Vagina (tissue), 2 donors: ENCODE measurements around the gene MCCC2. TPM values are rescaled to one million over a fixed set of nuclear protein-coding genes. Genes with fewer than 3 reads are reported as not detected.
"Not testable (repeated sequence)": the region's sequence is repeated elsewhere in the genome, so short reads cannot be mapped to it uniquely, and the experiment has no call there.

Experiments
- DNase-seq, 2 donors: peaks; one replicate each; pipeline ENCODE4 v3.0.0-alpha.2; 2017; ENCODE audit errors: extremely low spot score in 2 of 2
- H3K27ac ChIP-seq: fragments of 200-600 bp; sonication (generic); one replicate; pipeline ENCODE4 v1.5.1; 2019
- H3K27me3 ChIP-seq: fragments of 200-600 bp; sonication (generic); one replicate; pipeline ENCODE4 v1.5.1; 2019
- H3K36me3 ChIP-seq, 2 donors: fragments of 200-600 bp; sonication (generic); one replicate each; pipeline ENCODE4 v1.5.1; 2017 to 2019
- H3K4me1 ChIP-seq: fragments of 200-600 bp; sonication (generic); one replicate; pipeline ENCODE4 v1.5.1; 2019
- H3K4me3 ChIP-seq, 2 donors: fragments of 200-600 bp; sonication (generic); 1 replicate in 1 of 2; 2 replicates in 1 of 2; pipeline ENCODE4 v1.5.1; 2016 to 2019
- H3K9me3 ChIP-seq: fragments of 200-600 bp; sonication (generic); one replicate; pipeline ENCODE4 v1.5.1; 2019
- POLR2A ChIP-seq, 2 donors: fragments of 450-650 bp; IDR thresholded peaks; one replicate each; pipeline ENCODE4 v1.6.1; 2017; ENCODE audit warnings: antibody characterized with exemption in 2 of 2, mild to moderate bottlenecking in 2 of 2, moderate library complexity in 2 of 2
- POLR2AphosphoS5 ChIP-seq, 2 donors: sonication (generic); formaldehyde crosslinking; IDR thresholded peaks; one replicate each; pipeline ENCODE4 v1.9.0; 2017; ENCODE audit warnings: antibody characterized with exemption in 2 of 2, mild to moderate bottlenecking in 2 of 2, low read depth in 1 of 2; ENCODE audit not compliant: insufficient read depth in 1 of 2
- intact Hi-C: fragments of 100-400 bp; cut with DNase I; formaldehyde crosslinking; loops from one replicate; pipeline ENCODE4 v1.15.1; 2023
- total RNA-seq: library from RNA; depleted of rRNA; stranded (reverse); fragments of >200 nt; gene quantifications from one replicate; pipeline ENCODE4 v1.2.3, GENCODE V29; 2016
- TF ChIP-seq, protein P1 (sequence below), 3 experiments: fragments of 450-650 bp in 2 of 3; fragments of 200-600 bp in 1 of 3; sonication (generic) in 1 of 3; IDR thresholded peaks; one replicate each; pipeline ENCODE4 v1.5.1; 2017 to 2019; ENCODE audit warnings: antibody characterized with exemption in 3 of 3, mild to moderate bottlenecking in 2 of 3, moderate library complexity in 2 of 3

The MCCC2 gene
- 30.7 TPM for total RNA-seq

DNA sequence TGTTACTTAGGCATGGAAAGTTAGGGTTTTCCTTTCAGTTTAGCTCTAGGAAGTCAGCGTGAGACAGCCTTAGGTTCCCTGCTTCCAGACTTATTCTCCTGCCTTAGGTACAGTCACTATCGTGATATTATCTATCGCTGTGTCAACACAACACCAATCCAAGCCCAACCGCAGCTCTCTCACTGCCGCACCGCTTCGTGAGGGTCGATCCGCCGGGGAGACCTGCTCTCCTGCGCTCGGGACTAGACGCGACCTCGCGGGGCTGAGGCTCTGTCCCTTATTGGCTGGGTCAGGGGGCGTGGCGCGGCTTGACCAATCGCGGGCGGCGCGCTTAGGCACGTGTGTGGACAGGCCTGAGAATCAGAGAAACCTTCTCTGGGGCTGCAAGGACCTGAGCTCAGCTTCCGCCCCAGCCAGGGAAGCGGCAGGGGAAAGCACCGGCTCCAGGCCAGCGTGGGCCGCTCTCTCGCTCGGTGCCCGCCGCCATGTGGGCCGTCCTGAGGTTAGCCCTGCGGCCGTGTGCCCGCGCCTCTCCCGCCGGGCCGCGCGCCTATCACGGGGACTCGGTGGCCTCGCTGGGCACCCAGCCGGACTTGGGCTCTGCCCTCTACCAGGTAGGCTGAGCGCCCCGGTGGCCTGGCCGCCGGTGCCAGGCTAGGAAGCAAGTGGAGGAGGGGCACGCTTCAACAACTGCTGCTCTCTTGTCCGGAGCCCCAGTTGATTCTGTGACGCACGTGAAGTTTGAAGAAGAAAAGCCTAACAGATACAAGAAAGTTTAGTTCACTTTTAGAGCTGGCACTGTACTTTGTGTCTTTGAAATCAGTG is at the start of gene MCCC2:
MCCC2 (plus strand) TSS at position 400 of the 825 bp plus-strand sequence; CDS start at position 486, 86 bp downstream.
- DNase-seq, result peak in 1 of 2 donors; percentile 96
- intact Hi-C loops, result no loop called here
- peak within 1 kb of the TSS; percentile 84 for H3K27ac ChIP-seq

GRCh38 chr5:71537687-71538086 is 49.5 kb upstream of the MCCC2 start:
- Histone ChIP-seq H3K9me3 (no peaks in the 10 kb centered on the region), H3K27ac (no peak overlapping the region), H3K4me3 (no peak overlapping the region), H3K36me3 (peaks cover 0 to 37% of the 10 kb centered on the region in 2 donors), H3K4me1 (no peaks in the 10 kb centered on the region), H3K27me3 (no peaks in the 10 kb centered on the region)
- no peak for DNase-seq
- intact Hi-C loops, result no loop called here
- no peak for TF ChIP-seq POLR2A (IDR thresholded peaks at IDR 0.05)
- no peak for TF ChIP-seq POLR2AphosphoS5 (IDR thresholded peaks at IDR 0.05; ENCODE audit: insufficient read depth in 1 of 2, low read depth in 1 of 2)
- TF ChIP-seq, protein P1, sequence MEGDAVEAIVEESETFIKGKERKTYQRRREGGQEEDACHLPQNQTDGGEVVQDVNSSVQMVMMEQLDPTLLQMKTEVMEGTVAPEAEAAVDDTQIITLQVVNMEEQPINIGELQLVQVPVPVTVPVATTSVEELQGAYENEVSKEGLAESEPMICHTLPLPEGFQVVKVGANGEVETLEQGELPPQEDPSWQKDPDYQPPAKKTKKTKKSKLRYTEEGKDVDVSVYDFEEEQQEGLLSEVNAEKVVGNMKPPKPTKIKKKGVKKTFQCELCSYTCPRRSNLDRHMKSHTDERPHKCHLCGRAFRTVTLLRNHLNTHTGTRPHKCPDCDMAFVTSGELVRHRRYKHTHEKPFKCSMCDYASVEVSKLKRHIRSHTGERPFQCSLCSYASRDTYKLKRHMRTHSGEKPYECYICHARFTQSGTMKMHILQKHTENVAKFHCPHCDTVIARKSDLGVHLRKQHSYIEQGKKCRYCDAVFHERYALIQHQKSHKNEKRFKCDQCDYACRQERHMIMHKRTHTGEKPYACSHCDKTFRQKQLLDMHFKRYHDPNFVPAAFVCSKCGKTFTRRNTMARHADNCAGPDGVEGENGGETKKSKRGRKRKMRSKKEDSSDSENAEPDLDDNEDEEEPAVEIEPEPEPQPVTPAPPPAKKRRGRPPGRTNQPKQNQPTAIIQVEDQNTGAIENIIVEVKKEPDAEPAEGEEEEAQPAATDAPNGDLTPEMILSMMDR (IDR thresholded peaks at IDR 0.05), result no peak

More for the DNA sequence above, at the start of gene MCCC2:
- no peaks in the 10 kb centered on the region for H3K9me3 ChIP-seq
- H3K27me3 ChIP-seq, result no peaks in the 10 kb centered on the region
- H3K4me1 ChIP-seq, result peaks cover 27% of the 10 kb centered on the region
- H3K4me3 ChIP-seq, result peak within 1 kb of the TSS; percentile 70 to 74
- TF ChIP-seq POLR2A (IDR thresholded peaks at IDR 0.05) (peak in 1 of 2 donors; percentile 12), POLR2AphosphoS5 (IDR thresholded peaks at IDR 0.05; ENCODE audit: insufficient read depth in 1 of 2, low read depth in 1 of 2) (peak; percentile 76 to 87)
- TF ChIP-seq, protein P1 (IDR thresholded peaks at IDR 0.05), result no peak
- no peaks in the 10 kb centered on the region for H3K36me3 ChIP-seq

- H3K4me1 ChIP-seq, DNase-seq, H3K27me3 ChIP-seq, H3K4me3 ChIP-seq, H3K9me3 ChIP-seq, H3K27ac ChIP-seq, intact Hi-C loops: not testable (repeated sequence)
- H3K36me3 ChIP-seq, result peaks cover 0 to 73% of the 10 kb centered on the region in 2 donors
These were observed 36.3 kb upstream of the MCCC2 start for GRCh38 chr5:71550885-71551284.

GRCh38 chr5:71551582-71551981 is 35.6 kb upstream of the MCCC2 start:
- H3K9me3 ChIP-seq, H3K4me1 ChIP-seq, H3K27ac ChIP-seq, DNase-seq, H3K27me3 ChIP-seq, intact Hi-C loops, H3K4me3 ChIP-seq: not testable (repeated sequence)
- H3K36me3 ChIP-seq, result peaks cover 0 to 67% of the 10 kb centered on the region in 2 donors

DNA sequence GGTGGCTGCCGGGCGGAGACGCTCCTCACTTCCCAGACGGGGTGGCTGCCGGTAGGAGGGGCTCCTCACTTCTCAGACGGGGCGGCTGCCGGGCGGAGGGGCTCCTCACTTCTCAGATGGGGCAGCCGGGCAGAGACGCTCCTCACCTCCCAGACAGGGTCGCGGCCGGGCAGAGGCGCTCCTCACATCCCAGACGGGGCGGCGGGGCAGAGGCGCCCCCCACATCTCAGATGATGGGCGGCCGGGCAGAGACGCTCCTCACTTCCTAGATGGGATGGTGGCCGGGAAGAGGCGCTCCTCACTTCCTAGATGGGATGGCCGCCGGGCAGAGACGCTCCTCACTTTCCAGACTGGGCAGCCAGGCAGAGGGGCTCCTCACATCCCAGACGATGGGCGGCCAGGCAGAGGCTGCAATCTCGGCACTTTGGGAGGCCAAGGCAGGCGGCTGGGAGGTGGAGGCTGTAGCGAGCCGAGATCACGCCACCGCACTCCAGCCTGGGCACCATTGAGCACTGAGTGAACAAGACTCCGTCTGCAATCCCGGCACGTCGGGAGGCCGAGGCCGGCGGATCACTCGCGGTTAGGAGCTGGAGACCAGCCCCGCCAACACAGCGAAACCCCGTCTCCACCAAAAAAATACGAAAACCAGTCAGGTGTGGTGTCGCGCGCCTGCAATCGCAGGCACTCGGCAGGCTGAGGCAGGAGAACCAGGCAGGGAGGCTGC is 35.0 kb upstream of the MCCC2 start:
- H3K36me3 ChIP-seq, result peaks cover 0 to 65% of the 10 kb centered on the region in 2 donors
- H3K27me3 ChIP-seq, H3K27ac ChIP-seq, DNase-seq, H3K4me3 ChIP-seq, H3K4me1 ChIP-seq, intact Hi-C loops, H3K9me3 ChIP-seq: not testable (repeated sequence)

- H3K4me1 ChIP-seq, result no peaks in the 10 kb centered on the region
- intact Hi-C loops, result no loop called here
- H3K4me3 ChIP-seq, result no peak overlapping the region
- no peaks in the 10 kb centered on the region for H3K9me3 ChIP-seq
- peaks cover 0 to 58% of the 10 kb centered on the region in 2 donors for H3K36me3 ChIP-seq
- H3K27me3 ChIP-seq, result no peaks in the 10 kb centered on the region
- DNase-seq, result no peak
- no peak overlapping the region for H3K27ac ChIP-seq
- TF ChIP-seq POLR2AphosphoS5 (IDR thresholded peaks at IDR 0.05; ENCODE audit: insufficient read depth in 1 of 2, low read depth in 1 of 2) (no peak), POLR2A (IDR thresholded peaks at IDR 0.05) (no peak)
- TF ChIP-seq, protein P1 (IDR thresholded peaks at IDR 0.05), result no peak
These were observed 24.0 kb upstream of the MCCC2 start for GRCh38 chr5:71563161-71563560.
